HG03064 (cell line): ENCODE measurements around the gene KLHL21.
"Not testable (repeated sequence)": the region's sequence is repeated elsewhere in the genome, so short reads cannot be mapped to it uniquely, and the experiment has no call there.

ENCODE experiments used
- ATAC-seq: cut with Tn5 transposase; IDR thresholded peaks from one replicate; pipeline ENCODE4 v1.9.1; 2021; ENCODE audit warnings: low read depth; ENCODE audit not compliant: unreplicated experiment

The KLHL21 gene

GRCh38 chr1:6560267-6560666 is 42.4 kb downstream of the KLHL21 start:
- no peak for ATAC-seq

GRCh38 chr1:6559161-6559560 is 43.5 kb downstream of the KLHL21 start:
- ATAC-seq, result not testable (repeated sequence)

GRCh38 chr1:6557597-6557996 is 45.1 kb downstream of the KLHL21 start:
- no peak for ATAC-seq

DNA sequence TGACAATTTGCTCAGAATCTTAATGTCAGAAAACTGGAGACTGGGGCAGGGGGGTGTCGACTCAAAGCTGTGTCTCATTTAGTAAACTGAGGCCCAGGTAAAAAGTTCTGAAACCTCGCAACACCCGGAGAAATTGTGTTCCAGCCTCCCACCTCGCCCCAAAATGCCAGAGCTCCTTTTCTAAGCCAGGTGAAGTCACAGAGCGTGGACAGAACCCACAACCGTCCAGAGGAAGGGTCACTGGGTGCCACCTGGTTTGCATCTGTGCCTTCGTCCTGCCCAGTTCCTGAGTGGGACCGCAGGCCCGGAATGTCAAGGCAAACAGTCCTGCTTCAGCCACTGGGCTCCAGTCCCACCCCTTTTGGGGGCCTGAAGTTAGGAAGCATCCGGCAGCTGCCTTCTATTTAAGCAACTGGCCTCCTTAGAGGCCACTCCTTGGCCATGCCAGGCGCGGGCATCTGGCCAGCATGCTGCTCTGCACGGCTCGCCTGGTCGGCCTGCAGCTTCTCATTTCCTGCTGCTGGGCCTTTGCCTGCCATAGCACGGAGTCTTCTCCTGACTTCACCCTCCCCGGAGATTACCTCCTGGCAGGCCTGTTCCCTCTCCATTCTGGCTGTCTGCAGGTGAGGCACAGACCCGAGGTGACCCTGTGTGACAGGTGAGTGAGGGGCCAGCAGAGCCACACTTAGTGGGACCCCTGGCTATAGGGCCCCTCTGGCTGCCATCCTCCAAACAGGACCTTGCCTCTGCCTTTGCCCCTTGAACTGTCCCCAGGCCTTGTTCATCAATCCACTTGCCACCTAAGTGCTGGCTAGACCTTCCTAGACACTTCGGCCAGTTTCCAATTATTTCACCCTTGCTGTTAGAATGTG is 47.5 kb downstream of the KLHL21 start, which contains the start of gene TAS1R1:
Gene TAS1R1, plus strand, starts transcription at position 401 of the 872 bp plus-strand sequence. Its CDS starts 67 bp downstream, at position 468.
- no peak for ATAC-seq

DNA sequence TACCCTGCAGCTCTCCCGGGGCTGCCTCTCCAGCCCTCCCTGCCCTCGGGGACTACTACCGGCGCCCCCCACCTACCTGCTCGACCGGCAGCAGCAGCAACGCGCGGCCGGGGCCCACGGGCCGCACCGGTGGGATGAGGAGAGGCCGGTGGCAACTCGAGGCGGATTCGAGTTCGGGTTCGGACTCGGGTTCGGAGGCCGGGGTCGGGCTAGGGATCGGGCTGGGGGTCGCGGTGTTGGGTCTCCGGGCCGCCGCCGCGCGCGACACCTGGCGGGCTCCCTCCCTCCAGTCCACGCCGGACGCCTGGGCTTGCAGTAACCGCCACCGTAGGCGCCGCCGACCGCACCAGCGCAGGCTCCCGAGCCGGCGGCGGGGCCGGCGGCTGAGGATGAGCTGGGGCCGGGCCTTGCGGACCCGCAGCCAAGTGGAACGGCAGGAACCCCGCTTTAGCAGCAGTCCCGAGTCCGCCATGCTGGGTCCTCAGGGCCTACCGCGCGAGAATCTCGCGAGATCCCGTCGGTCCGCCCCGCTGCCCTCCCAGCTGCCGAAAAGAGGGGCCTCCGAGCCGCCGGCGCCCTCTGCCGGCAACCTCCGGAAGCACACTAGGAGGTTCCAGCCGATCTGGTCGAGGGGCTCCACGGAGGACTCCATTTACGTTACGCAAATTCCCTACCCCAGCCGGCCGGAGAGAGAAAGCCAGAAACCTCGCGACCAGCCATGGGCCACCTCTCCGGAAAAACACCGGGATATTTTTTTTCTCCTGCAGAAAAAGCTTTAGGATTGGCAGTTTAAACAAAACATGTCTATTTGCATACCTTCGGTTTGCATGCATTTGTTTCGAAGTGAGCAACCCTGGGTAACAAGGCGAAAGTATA is 48.4 kb downstream of the KLHL21 start, which contains the start of gene NOL9:
Gene NOL9, minus strand, starts transcription at position 483 of the 876 bp plus-strand sequence. Its CDS starts 11 bp downstream, at position 472.
- peak; percentile 75 for ATAC-seq

- ATAC-seq, result no peak
Observed at GRCh38 chr1:6547301-6547700, 55.4 kb downstream of the KLHL21 start.

DNA sequence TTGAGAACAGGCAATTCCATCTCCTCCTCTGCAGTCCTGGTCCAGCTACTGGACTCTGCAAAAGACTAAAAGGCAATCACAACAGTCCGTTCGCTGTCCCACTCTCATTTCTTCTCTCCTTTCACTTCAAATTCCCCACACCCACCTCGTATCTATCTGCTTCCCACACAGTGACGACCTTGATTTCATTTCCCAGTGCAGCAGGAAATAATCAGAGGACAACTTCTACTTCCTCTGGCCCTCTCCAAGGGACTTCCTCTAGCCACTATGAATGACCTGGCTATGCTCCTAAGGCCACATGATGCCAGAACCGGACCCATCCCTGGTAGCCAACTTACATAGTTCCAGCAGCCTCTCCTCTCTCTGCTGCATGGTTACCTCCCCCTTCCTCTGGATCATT is 56.3 kb downstream of the KLHL21 start:
- ATAC-seq, result no peak

GRCh38 chr1:6545276-6546112 is 57.2 kb downstream of the KLHL21 start:
- no peak for ATAC-seq

DNA sequence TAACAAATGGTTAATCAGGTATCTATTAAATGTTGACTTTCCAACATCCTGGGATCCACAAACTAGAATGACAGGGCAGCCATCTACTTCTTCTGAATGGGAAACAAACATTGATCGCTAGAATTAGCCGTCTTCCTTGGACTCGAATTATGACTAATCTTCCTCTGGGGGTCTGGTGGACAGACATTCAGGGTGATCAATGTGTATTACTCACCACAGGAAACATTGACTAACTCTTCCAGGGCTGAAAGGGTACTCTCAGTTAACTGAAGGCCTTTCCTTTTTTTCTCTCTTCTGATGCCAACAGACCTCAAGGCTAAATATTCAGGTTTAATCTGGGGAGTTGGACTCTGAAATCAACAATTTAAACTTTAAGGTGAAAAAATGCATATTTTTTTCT is 57.8 kb downstream of the KLHL21 start:
- ATAC-seq, result no peak
